ENCODE measurements around the gene EPAS1. TPM values are rescaled to one million over a fixed set of nuclear protein-coding genes. Genes with fewer than 3 reads are reported as not detected.
A peak's percentile ranks its signal among the peaks of the same experiment; 100 is the strongest.

Gene EPAS1
- total RNA-seq, 1 donor from 2014 or later: 1,738 TPM

- Histone ChIP-seq H3K4me3 (no peak overlapping the region), H3K27me3 (no peaks in the 10 kb centered on the region), H3K4me1 (peaks cover 39 to 75% of the 10 kb centered on the region in 2 donors), H3K27ac (peak overlapping the region; percentile 94 to 95), H3K36me3 (no peaks in the 10 kb centered on the region), H3K9me3 (no peaks in the 10 kb centered on the region)
- intact Hi-C loops (cut with DNase I): no loop called here
- DNase-seq (ENCODE audit: low spot score in 2 of 2): no peak
- TF ChIP-seq, protein P1, sequence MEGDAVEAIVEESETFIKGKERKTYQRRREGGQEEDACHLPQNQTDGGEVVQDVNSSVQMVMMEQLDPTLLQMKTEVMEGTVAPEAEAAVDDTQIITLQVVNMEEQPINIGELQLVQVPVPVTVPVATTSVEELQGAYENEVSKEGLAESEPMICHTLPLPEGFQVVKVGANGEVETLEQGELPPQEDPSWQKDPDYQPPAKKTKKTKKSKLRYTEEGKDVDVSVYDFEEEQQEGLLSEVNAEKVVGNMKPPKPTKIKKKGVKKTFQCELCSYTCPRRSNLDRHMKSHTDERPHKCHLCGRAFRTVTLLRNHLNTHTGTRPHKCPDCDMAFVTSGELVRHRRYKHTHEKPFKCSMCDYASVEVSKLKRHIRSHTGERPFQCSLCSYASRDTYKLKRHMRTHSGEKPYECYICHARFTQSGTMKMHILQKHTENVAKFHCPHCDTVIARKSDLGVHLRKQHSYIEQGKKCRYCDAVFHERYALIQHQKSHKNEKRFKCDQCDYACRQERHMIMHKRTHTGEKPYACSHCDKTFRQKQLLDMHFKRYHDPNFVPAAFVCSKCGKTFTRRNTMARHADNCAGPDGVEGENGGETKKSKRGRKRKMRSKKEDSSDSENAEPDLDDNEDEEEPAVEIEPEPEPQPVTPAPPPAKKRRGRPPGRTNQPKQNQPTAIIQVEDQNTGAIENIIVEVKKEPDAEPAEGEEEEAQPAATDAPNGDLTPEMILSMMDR (IDR thresholded peaks at IDR 0.05): no peak
Measured at GRCh38 chr2:46311651-46312223, 14.5 kb downstream of the EPAS1 start.

DNA sequence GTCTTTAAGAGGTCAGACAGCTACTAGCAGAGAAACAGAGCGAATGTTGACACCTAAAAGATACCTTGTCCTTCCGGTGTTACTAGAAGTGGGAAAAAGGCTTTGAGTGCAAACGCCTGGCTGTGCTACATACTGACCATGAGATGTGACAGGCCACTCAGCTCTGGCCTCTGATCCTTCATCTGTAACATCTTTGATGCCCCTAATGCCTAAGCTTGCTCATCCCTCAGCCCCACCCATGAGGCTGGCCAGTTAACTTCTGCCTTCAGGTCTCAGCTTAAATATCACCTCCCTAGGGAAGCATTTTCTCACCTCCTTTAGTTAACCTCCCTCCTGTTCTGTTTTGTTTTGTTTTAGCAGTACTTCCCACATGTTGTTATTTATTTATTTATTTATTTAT lies 15.9 kb downstream of the EPAS1 start:
- DNase-seq (ENCODE audit: low spot score in 2 of 2): no peak
- Histone ChIP-seq H3K27ac (peak overlapping the region; percentile 94 to 95), H3K4me3 (no peak overlapping the region), H3K9me3 (no peaks in the 10 kb centered on the region), H3K27me3 (no peaks in the 10 kb centered on the region), H3K36me3 (peaks cover 0 to 4% of the 10 kb centered on the region in 2 donors), H3K4me1 (peaks cover 27 to 71% of the 10 kb centered on the region in 2 donors)
- intact Hi-C loops (cut with DNase I): no loop called here
- TF ChIP-seq, protein P1 (IDR thresholded peaks at IDR 0.05): no peak

DNA sequence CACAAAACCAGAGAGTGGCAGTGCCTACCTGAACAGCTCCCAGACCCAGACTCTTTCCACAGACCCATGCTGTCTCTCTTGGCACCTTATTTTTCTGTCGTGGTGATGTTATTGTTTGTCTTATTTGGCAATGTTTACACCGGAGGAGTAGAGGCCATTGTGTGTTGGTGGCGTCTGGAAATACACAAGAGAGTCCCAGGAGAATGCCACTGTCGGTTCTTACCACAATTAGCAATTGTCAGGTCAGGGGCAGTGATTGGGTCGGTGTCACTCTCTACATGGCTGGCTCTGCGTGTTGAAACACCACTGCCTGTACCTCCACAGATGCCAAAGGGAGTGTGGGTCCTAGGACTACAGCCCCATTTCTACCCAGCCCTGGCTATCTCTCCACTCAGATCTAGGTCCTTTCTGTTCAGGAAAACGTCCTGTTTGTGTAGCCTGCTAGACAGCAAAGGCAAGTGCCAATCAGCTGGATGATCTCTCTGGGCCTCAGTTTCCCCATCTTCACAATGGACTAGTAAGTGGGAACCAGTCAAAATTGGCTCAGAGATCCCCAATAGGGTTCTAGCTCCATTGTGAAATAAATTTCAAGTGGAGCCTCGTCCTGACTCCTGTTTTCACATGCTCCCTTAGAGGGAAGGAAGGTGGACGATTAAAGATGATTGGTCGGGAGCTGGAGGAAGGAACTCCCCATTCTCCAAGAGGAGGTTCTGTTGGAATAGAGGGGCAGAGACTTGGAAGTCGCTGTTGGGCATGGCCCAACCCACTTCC lies 17.0 kb downstream of the EPAS1 start:
- Histone ChIP-seq H3K27ac (peak overlapping the region; percentile 94 to 95), H3K4me3 (no peak overlapping the region), H3K27me3 (no peaks in the 10 kb centered on the region), H3K4me1 (peaks cover 25 to 71% of the 10 kb centered on the region in 2 donors), H3K9me3 (no peaks in the 10 kb centered on the region), H3K36me3 (peaks cover 0 to 4% of the 10 kb centered on the region in 2 donors)
- TF ChIP-seq, protein P1 (IDR thresholded peaks at IDR 0.05): no peak
- no peak for DNase-seq (ENCODE audit: low spot score in 2 of 2)
- intact Hi-C loops (cut with DNase I): no loop called here

GRCh38 chr2:46315103-46315890 lies 18.1 kb downstream of the EPAS1 start:
- peak overlapping the region; percentile 94 to 95 for H3K27ac ChIP-seq
- peak; percentile 85 to 98 for DNase-seq (ENCODE audit: low spot score in 2 of 2)
- H3K4me3 ChIP-seq: no peak overlapping the region
- peaks cover 25 to 68% of the 10 kb centered on the region in 2 donors for H3K4me1 ChIP-seq
- peaks cover 0 to 4% of the 10 kb centered on the region in 2 donors for H3K36me3 ChIP-seq
- intact Hi-C loops (cut with DNase I): loop anchor here (1.0 kb wide), 3 partner anchors 14 to 19 kb away; no protein-coding TSS in a partner anchor
- H3K9me3 ChIP-seq: no peaks in the 10 kb centered on the region
- H3K27me3 ChIP-seq: no peaks in the 10 kb centered on the region
- TF ChIP-seq, protein P1 (IDR thresholded peaks at IDR 0.05): no peak

DNA sequence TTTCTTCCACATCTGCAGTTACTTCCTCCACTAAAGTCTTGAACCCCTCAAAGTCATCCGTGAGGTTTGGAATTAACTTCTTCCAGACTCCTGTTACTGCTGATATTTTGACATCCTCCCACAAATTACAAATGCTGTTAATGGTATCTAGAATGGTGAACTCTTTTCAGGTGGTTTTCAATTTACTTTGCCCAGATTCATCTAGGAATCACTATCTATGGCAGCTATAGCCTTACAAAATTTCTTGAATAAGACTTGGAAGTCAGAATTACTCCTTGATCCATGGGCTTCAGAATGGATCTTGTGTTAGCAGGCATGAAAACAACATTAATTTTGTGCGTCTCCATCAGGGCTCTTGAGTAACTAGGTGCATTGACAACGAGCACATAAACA lies 19.9 kb downstream of the EPAS1 start:
- no peaks in the 10 kb centered on the region for H3K9me3 ChIP-seq
- TF ChIP-seq, protein P1 (IDR thresholded peaks at IDR 0.05): no peak
- peaks cover 17 to 66% of the 10 kb centered on the region in 2 donors for H3K4me1 ChIP-seq
- H3K27me3 ChIP-seq: no peaks in the 10 kb centered on the region
- DNase-seq (ENCODE audit: low spot score in 2 of 2): no peak
- peaks cover 0 to 4% of the 10 kb centered on the region in 2 donors for H3K36me3 ChIP-seq
- H3K27ac ChIP-seq: peak overlapping the region; percentile 94 to 95
- H3K4me3 ChIP-seq: no peak overlapping the region
- intact Hi-C loops (cut with DNase I): no loop called here
